PFSK-1 (cell line): ENCODE results near the gene ETV2.

Experiments used
- POLR2AphosphoS5 ChIP-seq: IDR thresholded peaks from 2 replicates; pipeline ENCODE4 v1.6.1; 2012; ENCODE audit warnings: low read depth, mild to moderate bottlenecking, control low read depth, low read length, moderate library complexity
- REST ChIP-seq, 2 experiments: IDR thresholded peaks; 2 replicates each; pipeline versions ENCODE4 v1.6.1 to v1.8.0; 2011 to 2012; ENCODE audit warnings: low read depth in 2 of 2, low read length in 2 of 2, control low read depth in 1 of 2, inconsistent platforms in 1 of 2, mild to moderate bottlenecking in 1 of 2, moderate library complexity in 1 of 2; ENCODE audit not compliant: insufficient read depth in 1 of 2
- SIN3A ChIP-seq: IDR thresholded peaks from 2 replicates; pipeline ENCODE4 v1.6.1; 2012; ENCODE audit warnings: mild to moderate bottlenecking, low read length, moderate library complexity, borderline replicate concordance; ENCODE audit not compliant: insufficient read depth
- TAF1 ChIP-seq: IDR thresholded peaks from 2 replicates; pipeline ENCODE4 v1.6.1; 2012; ENCODE audit warnings: low read length, control low read depth, borderline replicate concordance; ENCODE audit not compliant: insufficient read depth

- TF ChIP-seq POLR2AphosphoS5 (no peak), REST (IDR thresholded peaks at IDR 0.05; ENCODE audit: insufficient read depth in 1 of 2, low read depth in 2 of 2, low read length in 2 of 2) (no peak), TAF1 (no peak), SIN3A (no peak)
These were observed 4.4 kb upstream of the ETV2 start for GRCh38 chr19:35637165-35637564.
